Keratinocyte (primary cell): ENCODE results near the gene SLC24A5.

Experiments used
- EZH2 ChIP-seq: IDR thresholded peaks from one replicate; pipeline ENCODE4 v1.6.1; 2012; ENCODE audit warnings: inconsistent platforms, mild to moderate bottlenecking, low read length, moderate library complexity
- TF ChIP-seq, protein P1 (sequence below), 3 experiments: IDR thresholded peaks in 1 of 3; conservative IDR thresholded peaks in 1 of 3; optimal IDR thresholded peaks in 1 of 3; 2 replicates in 2 of 3; 3 replicates in 1 of 3; pipeline versions ENCODE3 to v1.5.1; 2011; ENCODE audit warnings: low read length in 3 of 3, mild to moderate bottlenecking in 3 of 3, moderate library complexity in 2 of 3, control low read depth in 1 of 3, inconsistent platforms in 1 of 3; ENCODE audit not compliant: insufficient read depth in 2 of 3; ENCODE audit errors: extremely low read depth in 1 of 3

DNA sequence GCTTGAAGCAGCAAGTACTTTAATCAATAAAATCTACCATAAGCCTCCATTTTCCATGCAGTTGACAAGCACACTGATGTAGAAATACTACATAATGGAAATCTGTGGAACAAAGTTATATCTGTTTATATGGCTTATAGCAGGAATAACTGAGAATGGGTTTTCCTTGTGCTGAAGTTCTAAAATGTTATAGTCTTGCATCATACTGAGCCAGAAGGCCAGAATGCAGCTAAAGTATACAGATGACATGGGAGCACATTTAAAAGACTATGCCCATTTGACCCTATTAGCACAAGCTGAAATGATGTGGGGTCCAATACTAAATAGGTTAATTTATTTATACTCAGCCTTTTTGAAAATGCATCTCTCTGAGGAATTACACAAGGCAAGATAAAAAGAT, 25.1 kb downstream of the SLC24A5 start:
- TF ChIP-seq, protein P1, sequence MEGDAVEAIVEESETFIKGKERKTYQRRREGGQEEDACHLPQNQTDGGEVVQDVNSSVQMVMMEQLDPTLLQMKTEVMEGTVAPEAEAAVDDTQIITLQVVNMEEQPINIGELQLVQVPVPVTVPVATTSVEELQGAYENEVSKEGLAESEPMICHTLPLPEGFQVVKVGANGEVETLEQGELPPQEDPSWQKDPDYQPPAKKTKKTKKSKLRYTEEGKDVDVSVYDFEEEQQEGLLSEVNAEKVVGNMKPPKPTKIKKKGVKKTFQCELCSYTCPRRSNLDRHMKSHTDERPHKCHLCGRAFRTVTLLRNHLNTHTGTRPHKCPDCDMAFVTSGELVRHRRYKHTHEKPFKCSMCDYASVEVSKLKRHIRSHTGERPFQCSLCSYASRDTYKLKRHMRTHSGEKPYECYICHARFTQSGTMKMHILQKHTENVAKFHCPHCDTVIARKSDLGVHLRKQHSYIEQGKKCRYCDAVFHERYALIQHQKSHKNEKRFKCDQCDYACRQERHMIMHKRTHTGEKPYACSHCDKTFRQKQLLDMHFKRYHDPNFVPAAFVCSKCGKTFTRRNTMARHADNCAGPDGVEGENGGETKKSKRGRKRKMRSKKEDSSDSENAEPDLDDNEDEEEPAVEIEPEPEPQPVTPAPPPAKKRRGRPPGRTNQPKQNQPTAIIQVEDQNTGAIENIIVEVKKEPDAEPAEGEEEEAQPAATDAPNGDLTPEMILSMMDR (optimal IDR thresholded peaks at IDR 0.05 in 1 of 3, IDR thresholded peaks at IDR 0.05 in 1 of 3, conservative IDR thresholded peaks at IDR 0.05 in 1 of 3; ENCODE audit: extremely low read depth in 1 of 3, insufficient read depth in 2 of 3, low read length in 3 of 3) = no peak
- no peak for TF ChIP-seq EZH2
